ENCODE measurements around the gene ATP5F1D. TPM values are rescaled to one million over a fixed set of nuclear protein-coding genes. Genes with fewer than 3 reads are reported as not detected.

The ATP5F1D gene
- total RNA-seq, 1 experiment from 2014 or later = 102 TPM

DNA sequence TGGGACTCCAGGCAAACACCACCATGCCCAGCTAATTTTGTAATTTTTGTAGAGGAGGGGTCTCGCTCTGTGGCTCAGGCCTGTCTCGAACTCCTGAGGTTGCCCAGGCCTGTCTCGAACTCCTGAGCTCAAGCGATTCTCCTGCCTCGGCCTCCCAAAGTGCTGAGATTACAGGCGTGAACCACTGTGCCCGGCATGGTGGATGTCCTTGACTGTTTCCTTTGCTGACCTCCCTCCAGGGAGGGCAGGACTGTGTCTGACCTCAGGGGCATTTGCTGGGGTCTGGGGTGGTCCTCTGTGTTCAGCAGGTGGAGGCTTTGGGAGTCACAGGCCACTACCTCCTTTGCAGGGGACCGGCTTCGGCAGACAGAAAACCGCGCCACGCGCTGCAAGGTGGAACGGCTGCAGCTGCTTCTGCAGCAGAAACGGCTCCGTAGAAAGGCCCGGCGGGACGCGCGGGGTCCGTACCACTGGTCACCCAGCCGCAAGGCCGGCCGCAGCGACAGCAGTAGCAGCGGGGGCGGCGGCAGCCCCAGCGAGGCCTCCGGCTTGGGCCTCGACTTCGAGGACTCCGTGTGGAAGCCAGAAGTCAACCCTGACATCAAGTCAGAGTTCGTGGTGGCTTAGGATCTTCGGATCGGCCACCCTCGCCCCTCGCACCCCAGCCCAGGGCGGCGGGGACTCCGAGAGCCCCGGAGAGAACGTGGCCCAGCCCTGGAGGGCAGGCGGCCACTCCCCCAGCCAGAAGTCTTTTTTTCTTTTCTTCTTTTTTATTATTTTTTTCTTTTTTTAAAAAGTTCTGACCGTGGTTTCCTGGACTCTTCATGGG lies 15.3 kb downstream of the ATP5F1D start:
- Histone ChIP-seq H3K4me1 (ENCODE audit: insufficient read depth, low read length) (peaks cover 37% of the 10 kb centered on the region), H3F3A (ENCODE audit: low read length, unreplicated experiment) (peaks cover 14% of the 10 kb centered on the region), H3K9ac (ENCODE audit: low read length) (no peak overlapping the region), H3K9me2 (replicated peaks; ENCODE audit: low read length) (no peaks in the 10 kb centered on the region), H3K9me3 (ENCODE audit: low read length) (no peaks in the 10 kb centered on the region), H3K4me3 (ENCODE audit: low read length) (no peak overlapping the region), H3K79me2 (ENCODE audit: low read length) (peaks cover 46% of the 10 kb centered on the region), H3K4me2 (ENCODE audit: low read length) (no peak overlapping the region), H3K36me3 (ENCODE audit: low read depth, low read length) (peaks cover 33% of the 10 kb centered on the region), H4K20me1 (ENCODE audit: low read length) (peaks cover 3% of the 10 kb centered on the region; the same call in 1 of the 2 replicates), H2AFZ (ENCODE audit: low read length) (no peak overlapping the region), H3K27me3 (ENCODE audit: low read length) (no peaks in the 10 kb centered on the region), H3K27ac (ENCODE audit: low read length) (no peak overlapping the region)
- BruUV-seq (replicated peaks) = no TSS peak
- DNase-seq (no peak), ATAC-seq (no peak)
- TF ChIP-seq EZH2 (IDR thresholded peaks at IDR 0.05; ENCODE audit: low read length, unreplicated experiment) (no peak), EZH2phosphoT487 (IDR thresholded peaks at IDR 0.05; ENCODE audit: borderline replicate concordance, low read length) (no peak), CTCF (conservative IDR thresholded peaks at IDR 0.05; ENCODE audit: low read depth, low read length) (no peak)
- intact Hi-C loops (cut with micrococcal nuclease) = no loop called here
- POLR2A ChIA-PET (ENCODE audit: unreplicated experiment) = no interaction called here
- CTCF ChIA-PET = interaction anchor here (0.5 kb wide), 1 partner anchor 10 kb away, joined by 7 read pairs; no protein-coding TSS in a partner anchor

DNA sequence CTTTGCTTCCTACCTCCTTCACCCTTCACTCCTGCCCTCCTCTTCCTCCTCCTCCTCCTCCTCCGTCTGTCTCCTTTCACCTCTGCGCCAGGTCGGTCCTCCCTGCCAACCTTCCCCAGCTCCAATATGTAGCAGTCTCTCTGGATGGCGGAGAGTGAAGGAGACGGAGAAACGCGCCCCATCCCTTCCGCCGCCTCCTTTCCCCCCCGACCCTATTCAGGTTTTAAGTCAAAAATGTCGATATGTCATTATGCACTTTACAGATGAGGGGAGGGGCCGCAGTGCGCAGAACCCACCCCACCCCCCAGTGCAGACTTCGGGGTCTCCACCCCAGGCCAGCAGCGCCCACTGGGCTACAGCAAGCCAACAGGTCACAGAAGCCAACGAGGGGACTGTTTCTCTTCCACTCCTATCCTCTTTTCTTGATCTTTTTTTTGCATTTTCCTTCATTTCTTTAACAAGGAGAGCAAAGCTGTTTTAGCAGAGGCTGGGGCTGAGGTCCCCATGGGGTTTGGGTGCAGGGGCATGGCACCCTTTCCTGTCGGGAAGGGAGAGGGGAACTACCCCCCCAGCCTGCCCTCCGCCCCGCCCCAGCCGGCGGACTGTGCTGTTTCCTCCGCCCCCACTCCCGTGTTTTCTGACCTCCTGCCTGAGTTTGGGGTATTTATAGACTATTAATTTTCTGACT lies 16.1 kb downstream of the ATP5F1D start:
- ATAC-seq (no peak), DNase-seq (no peak)
- Histone ChIP-seq H3K4me2 (ENCODE audit: low read length) (no peak overlapping the region), H3F3A (ENCODE audit: low read length, unreplicated experiment) (peaks cover 14% of the 10 kb centered on the region), H3K36me3 (ENCODE audit: low read depth, low read length) (peaks cover 33% of the 10 kb centered on the region), H2AFZ (ENCODE audit: low read length) (no peak overlapping the region), H3K27ac (ENCODE audit: low read length) (no peak overlapping the region), H3K79me2 (ENCODE audit: low read length) (peaks cover 43% of the 10 kb centered on the region), H3K9me2 (replicated peaks; ENCODE audit: low read length) (no peaks in the 10 kb centered on the region), H3K9me3 (ENCODE audit: low read length) (no peaks in the 10 kb centered on the region), H4K20me1 (ENCODE audit: low read length) (peaks cover 3% of the 10 kb centered on the region; the same call in 1 of the 2 replicates), H3K27me3 (ENCODE audit: low read length) (no peaks in the 10 kb centered on the region), H3K4me1 (ENCODE audit: insufficient read depth, low read length) (peaks cover 44% of the 10 kb centered on the region), H3K4me3 (ENCODE audit: low read length) (no peak overlapping the region), H3K9ac (ENCODE audit: low read length) (no peak overlapping the region)
- POLR2A ChIA-PET (ENCODE audit: unreplicated experiment) = no interaction called here
- no TSS peak for BruUV-seq (replicated peaks)
- TF ChIP-seq EZH2phosphoT487 (IDR thresholded peaks at IDR 0.05; ENCODE audit: borderline replicate concordance, low read length) = no peak
- TF ChIP-seq EZH2 (IDR thresholded peaks at IDR 0.05; ENCODE audit: low read length, unreplicated experiment) = no peak
- TF ChIP-seq CTCF (conservative IDR thresholded peaks at IDR 0.05; ENCODE audit: low read depth, low read length) = no peak
- intact Hi-C loops (cut with micrococcal nuclease) = no loop called here
- CTCF ChIA-PET = interaction anchor here (0.5 kb wide), 1 partner anchor 9 kb away, joined by 7 read pairs; no protein-coding TSS in a partner anchor

Measured in PC-3 (cell line).